ENCODE data around the gene RBM47.
"Not testable (repeated sequence)": the region's sequence is repeated elsewhere in the genome, so short reads cannot be mapped to it uniquely, and the experiment has no call there.

Gene RBM47

DNA sequence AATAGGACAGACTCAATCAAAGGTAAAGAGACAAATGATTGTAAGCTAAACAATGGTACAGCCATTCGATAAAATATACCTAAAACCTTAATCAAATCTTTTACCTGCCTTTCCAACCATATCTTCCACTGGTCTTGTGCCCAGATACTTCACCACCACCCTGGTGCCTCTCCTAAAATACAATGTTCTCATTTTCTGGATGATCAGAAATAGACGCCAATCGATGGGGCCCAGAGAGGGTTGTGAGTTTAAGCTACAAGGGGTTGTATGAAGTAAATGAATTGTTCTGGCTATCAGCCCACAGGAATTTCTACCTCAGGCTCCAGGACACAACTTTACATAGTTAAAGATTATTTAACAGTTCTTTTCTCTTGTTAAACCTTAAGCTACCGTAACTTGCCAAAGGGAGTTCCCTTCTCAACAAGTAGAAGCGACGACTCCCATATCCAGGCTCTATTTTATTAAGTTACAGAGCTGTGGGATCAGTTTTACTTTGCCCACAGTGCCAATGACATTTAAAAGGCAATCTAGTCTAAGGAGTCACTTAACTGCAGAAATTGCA is 195.5 kb downstream of the RBM47 start:
- Histone ChIP-seq H3K4me2 (ENCODE audit: low read length) (no peak overlapping the region), H3K9me3 (ENCODE audit: control insufficient read depth, low read length) (no peaks in the 10 kb centered on the region), H3K79me2 (peaks cover 2% of the 10 kb centered on the region), H3K36me3 (ENCODE audit: control insufficient read depth, insufficient read depth, low read length) (no peaks in the 10 kb centered on the region), H3K4me1 (peaks cover under 1% of the 10 kb centered on the region), H2AFZ (no peak overlapping the region), H3K4me3 (ENCODE audit: low read depth, low read length) (no peak overlapping the region), H3K27me3 (ENCODE audit: control insufficient read depth, insufficient read depth, low read length) (no peaks in the 10 kb centered on the region), H3K9ac (no peak overlapping the region), H3K27ac (no peak overlapping the region)
- no peak for TF ChIP-seq CTCF (IDR thresholded peaks at IDR 0.05)

DNA sequence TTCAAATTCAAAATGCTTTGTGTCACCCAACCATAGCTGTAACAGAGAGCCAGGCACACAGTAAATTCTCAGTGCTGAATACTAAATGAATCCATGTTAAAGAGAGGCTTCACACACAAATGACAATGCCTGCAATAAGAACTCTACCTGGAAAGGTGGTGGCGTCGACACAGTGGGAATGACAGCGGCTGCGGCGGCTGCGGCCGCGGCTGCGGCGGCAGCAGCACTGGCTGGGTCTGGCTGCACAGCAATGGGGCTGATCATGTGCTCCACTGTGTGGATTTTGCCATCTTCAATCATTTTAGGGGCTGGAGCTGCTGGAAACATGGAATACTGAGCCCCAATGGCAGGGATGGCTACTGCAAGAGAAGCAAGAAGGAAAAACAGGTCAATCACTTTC is 197.2 kb downstream of the RBM47 start:
- TF ChIP-seq CTCF (IDR thresholded peaks at IDR 0.05), result no peak
- Histone ChIP-seq H2AFZ (no peak overlapping the region), H3K27ac (no peak overlapping the region), H3K4me3 (ENCODE audit: low read depth, low read length) (no peak overlapping the region), H3K4me1 (peaks cover 3% of the 10 kb centered on the region), H3K9ac (no peak overlapping the region), H3K27me3 (ENCODE audit: control insufficient read depth, insufficient read depth, low read length) (no peaks in the 10 kb centered on the region), H3K79me2 (peaks cover 1% of the 10 kb centered on the region), H3K4me2 (ENCODE audit: low read length) (no peak overlapping the region), H3K9me3 (ENCODE audit: control insufficient read depth, low read length) (no peaks in the 10 kb centered on the region), H3K36me3 (ENCODE audit: control insufficient read depth, insufficient read depth, low read length) (no peaks in the 10 kb centered on the region)

DNA sequence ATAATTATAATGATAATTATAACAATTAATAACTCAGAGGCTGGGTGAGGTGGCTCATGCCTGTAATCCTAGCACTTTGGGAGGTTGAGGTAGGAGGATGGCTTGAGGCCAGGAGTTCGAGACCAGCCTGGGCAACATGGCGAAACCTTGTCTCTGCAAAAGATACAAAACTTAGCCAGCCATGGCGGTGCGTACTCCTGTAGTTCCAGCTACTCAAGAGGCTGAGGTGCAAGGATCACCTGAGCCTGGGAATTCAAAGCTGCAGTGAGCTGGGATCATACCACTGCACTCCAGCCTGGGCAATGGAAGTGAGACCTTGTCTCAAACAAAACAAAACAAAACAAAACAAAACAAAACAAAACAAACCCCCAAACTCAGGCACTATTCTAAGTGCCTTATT is 201.8 kb downstream of the RBM47 start:
- not testable (repeated sequence) for H3K4me2 ChIP-seq (ENCODE audit: low read length); H2AFZ ChIP-seq; H3K4me3 ChIP-seq (ENCODE audit: low read depth, low read length); H3K4me1 ChIP-seq; H3K36me3 ChIP-seq (ENCODE audit: control insufficient read depth, insufficient read depth, low read length); H3K9me3 ChIP-seq (ENCODE audit: control insufficient read depth, low read length); H3K27me3 ChIP-seq (ENCODE audit: control insufficient read depth, insufficient read depth, low read length); H3K9ac ChIP-seq; H3K79me2 ChIP-seq; H3K27ac ChIP-seq

DNA sequence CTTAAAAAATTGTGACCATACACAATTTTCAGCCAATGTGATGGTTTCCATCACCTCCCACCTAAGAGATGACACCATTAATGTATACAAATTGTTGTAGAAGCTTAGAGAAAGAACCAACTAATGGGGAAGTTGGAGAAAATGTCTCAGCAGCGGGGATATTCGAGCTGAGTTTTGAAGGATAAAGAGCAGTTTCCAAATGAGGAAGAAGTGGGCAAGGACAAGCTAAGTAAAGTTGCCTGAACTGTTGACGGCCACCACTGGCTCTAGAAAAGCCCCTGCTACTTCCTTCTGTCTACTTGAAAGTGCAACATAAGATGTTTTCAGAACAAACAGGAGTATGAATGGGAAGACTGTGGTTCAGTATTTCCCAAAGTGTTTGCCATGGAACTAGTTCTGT is 202.5 kb downstream of the RBM47 start:
- Histone ChIP-seq H3K4me1 (peaks cover 3% of the 10 kb centered on the region), H3K4me3 (ENCODE audit: low read depth, low read length) (no peak overlapping the region), H3K36me3 (ENCODE audit: control insufficient read depth, insufficient read depth, low read length) (no peaks in the 10 kb centered on the region)

GRCh38 chr4:40425799-40426574 is 203.7 kb downstream of the RBM47 start:
- no peak overlapping the region for H3K9ac ChIP-seq
- H3K4me1 ChIP-seq, result peaks cover 3% of the 10 kb centered on the region
- no peaks in the 10 kb centered on the region for H3K27me3 ChIP-seq (ENCODE audit: control insufficient read depth, insufficient read depth, low read length)
- TF ChIP-seq CTCF (IDR thresholded peaks at IDR 0.05), result no peak
- H3K27ac ChIP-seq, result no peak overlapping the region
- H3K9me3 ChIP-seq (ENCODE audit: control insufficient read depth, low read length), result no peaks in the 10 kb centered on the region
- H3K79me2 ChIP-seq, result no peaks in the 10 kb centered on the region
- no peaks in the 10 kb centered on the region for H3K36me3 ChIP-seq (ENCODE audit: control insufficient read depth, insufficient read depth, low read length)
- H2AFZ ChIP-seq, result no peak overlapping the region
- H3K4me3 ChIP-seq (ENCODE audit: low read depth, low read length), result no peak overlapping the region
- H3K4me2 ChIP-seq (ENCODE audit: low read length), result no peak overlapping the region

More for the DNA sequence above, 202.5 kb downstream of the RBM47 start:
- no peaks in the 10 kb centered on the region for H3K9me3 ChIP-seq (ENCODE audit: control insufficient read depth, low read length)
- no peak overlapping the region for H3K27ac ChIP-seq
- TF ChIP-seq CTCF (IDR thresholded peaks at IDR 0.05), result no peak
- H3K27me3 ChIP-seq (ENCODE audit: control insufficient read depth, insufficient read depth, low read length), result no peaks in the 10 kb centered on the region
- H2AFZ ChIP-seq, result no peak overlapping the region
- no peaks in the 10 kb centered on the region for H3K79me2 ChIP-seq
- H3K4me2 ChIP-seq (ENCODE audit: low read length), result no peak overlapping the region
- no peak overlapping the region for H3K9ac ChIP-seq

Measured in parathyroid adenoma (tissue), 2 donors.